Endothelial cell of umbilical vein (primary cell): Measurements from ENCODE around the gene TMTC1.

ENCODE experiments used
- EZH2 ChIP-seq: IDR thresholded peaks from 2 replicates; pipeline ENCODE4 v1.6.1; 2012; ENCODE audit warnings: borderline replicate concordance, low read depth, mild to moderate bottlenecking, moderate library complexity, low read length, inconsistent platforms; ENCODE audit not compliant: severe bottlenecking
- GATA2 ChIP-seq: IDR thresholded peaks from 2 replicates; pipeline ENCODE4 v1.7.0; 2011; ENCODE audit warnings: low read depth, mild to moderate bottlenecking, moderate library complexity, mixed read lengths, low read length; ENCODE audit not compliant: insufficient read length, insufficient read depth
- JUN ChIP-seq: IDR thresholded peaks from 2 replicates; pipeline ENCODE4 v1.6.1; 2011; ENCODE audit warnings: borderline replicate concordance, low read depth; ENCODE audit not compliant: insufficient read length, insufficient read depth
- MYC ChIP-seq: IDR thresholded peaks from one replicate; pipeline ENCODE4 v1.6.1; 2011; ENCODE audit warnings: mild to moderate bottlenecking, low read depth, low read length
- POLR2A ChIP-seq: IDR thresholded peaks from 2 replicates; pipeline ENCODE4 v1.6.1; 2012; ENCODE audit warnings: low read depth, mild to moderate bottlenecking, control low read depth, low read length
- POLR2AphosphoS5 ChIP-seq: IDR thresholded peaks from 2 replicates; pipeline ENCODE4 v1.6.1; 2012; ENCODE audit warnings: low read depth, mild to moderate bottlenecking, control low read depth, low read length, moderate library complexity; ENCODE audit not compliant: insufficient read depth
- TF ChIP-seq, protein P1 (sequence below), 2 donors: IDR thresholded peaks; 1 replicate in 1 of 2; 2 replicates in 1 of 2; pipeline ENCODE4 v1.5.1; 2011; ENCODE audit warnings: low read length in 2 of 2, mild to moderate bottlenecking in 2 of 2, moderate library complexity in 2 of 2, control low read depth in 1 of 2, inconsistent platforms in 1 of 2, low read depth in 1 of 2; ENCODE audit not compliant: insufficient read depth in 1 of 2; ENCODE audit errors: extremely low read depth in 1 of 2
- TF ChIP-seq, protein P2 (sequence below): IDR thresholded peaks from 2 replicates; pipeline ENCODE4 v1.6.1; 2011; ENCODE audit not compliant: insufficient read depth, insufficient read length

DNA sequence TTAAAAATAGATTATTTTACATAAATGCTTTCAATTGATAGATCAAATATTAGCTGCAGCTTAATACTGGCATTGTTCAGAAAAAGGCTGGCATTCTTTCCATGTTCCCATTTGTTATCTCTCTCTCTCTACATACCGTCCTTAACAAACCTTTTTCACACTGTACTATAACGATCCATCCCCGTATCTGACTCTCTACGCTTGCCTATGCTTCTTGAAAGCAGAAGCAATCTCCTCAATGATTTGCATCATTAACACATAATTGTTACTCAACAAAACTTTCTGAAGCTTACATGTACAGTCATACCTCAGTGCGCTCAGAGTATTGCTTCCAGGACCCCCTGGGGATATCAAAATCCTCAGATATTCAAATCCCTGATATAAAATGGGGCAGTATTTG lies 89.7 kb downstream of the TMTC1 start:
- TF ChIP-seq, protein P1, sequence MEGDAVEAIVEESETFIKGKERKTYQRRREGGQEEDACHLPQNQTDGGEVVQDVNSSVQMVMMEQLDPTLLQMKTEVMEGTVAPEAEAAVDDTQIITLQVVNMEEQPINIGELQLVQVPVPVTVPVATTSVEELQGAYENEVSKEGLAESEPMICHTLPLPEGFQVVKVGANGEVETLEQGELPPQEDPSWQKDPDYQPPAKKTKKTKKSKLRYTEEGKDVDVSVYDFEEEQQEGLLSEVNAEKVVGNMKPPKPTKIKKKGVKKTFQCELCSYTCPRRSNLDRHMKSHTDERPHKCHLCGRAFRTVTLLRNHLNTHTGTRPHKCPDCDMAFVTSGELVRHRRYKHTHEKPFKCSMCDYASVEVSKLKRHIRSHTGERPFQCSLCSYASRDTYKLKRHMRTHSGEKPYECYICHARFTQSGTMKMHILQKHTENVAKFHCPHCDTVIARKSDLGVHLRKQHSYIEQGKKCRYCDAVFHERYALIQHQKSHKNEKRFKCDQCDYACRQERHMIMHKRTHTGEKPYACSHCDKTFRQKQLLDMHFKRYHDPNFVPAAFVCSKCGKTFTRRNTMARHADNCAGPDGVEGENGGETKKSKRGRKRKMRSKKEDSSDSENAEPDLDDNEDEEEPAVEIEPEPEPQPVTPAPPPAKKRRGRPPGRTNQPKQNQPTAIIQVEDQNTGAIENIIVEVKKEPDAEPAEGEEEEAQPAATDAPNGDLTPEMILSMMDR (IDR thresholded peaks at IDR 0.05; ENCODE audit: extremely low read depth in 1 of 2, insufficient read depth in 1 of 2, low read depth in 1 of 2, low read length in 2 of 2): no peak
- no peak for TF ChIP-seq POLR2A
- no peak for TF ChIP-seq MYC
- no peak for TF ChIP-seq EZH2
- TF ChIP-seq JUN: no peak
- TF ChIP-seq POLR2AphosphoS5: no peak
- TF ChIP-seq, protein P2, sequence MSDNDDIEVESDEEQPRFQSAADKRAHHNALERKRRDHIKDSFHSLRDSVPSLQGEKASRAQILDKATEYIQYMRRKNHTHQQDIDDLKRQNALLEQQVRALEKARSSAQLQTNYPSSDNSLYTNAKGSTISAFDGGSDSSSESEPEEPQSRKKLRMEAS: no peak
- TF ChIP-seq GATA2: no peak
